ENCODE measurements around the gene C12orf56.

DNA sequence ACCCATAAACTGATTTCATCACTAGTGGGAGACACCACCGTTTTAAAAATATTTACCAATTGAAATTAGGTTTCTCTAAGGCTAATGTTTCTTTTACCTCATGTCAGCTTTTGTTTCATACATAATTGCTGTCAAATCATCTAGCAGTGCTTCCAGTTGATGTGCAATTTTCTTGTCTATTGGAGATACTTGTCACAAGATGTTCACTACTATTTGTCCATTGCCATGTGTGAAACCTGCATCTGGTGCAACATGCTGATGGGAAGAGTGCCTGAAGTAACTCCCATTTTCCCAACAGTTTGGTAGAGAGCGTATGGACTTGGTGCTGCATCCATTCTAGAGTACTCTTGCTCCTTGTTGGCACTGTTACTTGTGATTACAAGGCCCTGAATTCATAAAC, 23.3 kb upstream of the C12orf56 start:
- TF ChIP-seq CTCF (IDR thresholded peaks at IDR 0.05), result no peak
- TF ChIP-seq POLR2A (IDR thresholded peaks at IDR 0.05), result no peak

Data from uterus (tissue), 2 donors.